DND-41 (cell line): Measurements from ENCODE around the gene C3orf20.

Experiments
- EZH2 ChIP-seq: IDR thresholded peaks from 3 replicates; pipeline ENCODE4 v1.6.1; 2012; ENCODE audit warnings: borderline replicate concordance, low read depth, mild to moderate bottlenecking, moderate library complexity, low read length, inconsistent platforms; ENCODE audit not compliant: severe bottlenecking
- TF ChIP-seq, protein P1 (sequence below): IDR thresholded peaks from 2 replicates; pipeline ENCODE4 v1.5.1; 2012; ENCODE audit warnings: borderline replicate concordance, low read length, moderate library complexity, mild to moderate bottlenecking; ENCODE audit not compliant: poor library complexity, severe bottlenecking; ENCODE audit errors: extremely low read depth

DNA sequence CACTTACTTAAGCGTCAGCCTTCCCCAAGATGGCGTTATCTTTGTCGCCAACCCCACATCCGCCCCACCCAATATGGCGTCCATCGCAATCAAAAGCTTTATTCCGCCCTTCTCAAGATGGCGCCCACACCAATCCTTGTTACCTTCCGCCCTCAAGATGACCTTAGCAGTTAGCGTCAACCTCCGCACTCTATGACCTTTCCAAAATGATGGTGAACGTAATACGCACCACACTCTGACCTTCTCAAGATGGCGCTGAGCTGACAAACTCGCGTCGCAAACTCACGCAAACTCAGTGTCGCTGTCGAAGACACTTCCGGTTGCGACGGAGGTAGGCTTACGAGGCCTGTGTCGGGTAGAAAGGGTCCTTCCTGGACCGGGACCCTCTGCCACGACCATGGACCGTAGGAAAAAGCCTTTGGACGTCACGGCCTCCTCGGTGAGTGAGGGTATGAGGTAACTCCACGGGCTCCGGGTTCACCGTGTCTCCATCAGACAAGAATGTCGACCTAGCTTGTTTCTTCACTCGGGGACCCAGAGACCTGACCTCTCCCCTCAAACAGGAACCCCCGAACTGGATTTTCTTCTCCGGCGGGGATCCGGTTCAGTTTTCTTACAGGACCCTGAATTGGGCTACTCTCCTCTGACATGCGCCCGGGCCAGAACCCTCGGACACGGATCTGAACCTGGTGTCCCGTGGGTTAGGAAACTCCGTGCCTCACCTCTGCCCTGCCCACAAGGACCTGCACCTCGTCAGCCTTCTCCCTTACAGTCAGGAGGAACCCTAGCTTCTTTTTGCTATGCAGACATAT lies 23.3 kb upstream of the C3orf20 start, which contains the start of gene CCDC174:
- TF ChIP-seq, protein P1, sequence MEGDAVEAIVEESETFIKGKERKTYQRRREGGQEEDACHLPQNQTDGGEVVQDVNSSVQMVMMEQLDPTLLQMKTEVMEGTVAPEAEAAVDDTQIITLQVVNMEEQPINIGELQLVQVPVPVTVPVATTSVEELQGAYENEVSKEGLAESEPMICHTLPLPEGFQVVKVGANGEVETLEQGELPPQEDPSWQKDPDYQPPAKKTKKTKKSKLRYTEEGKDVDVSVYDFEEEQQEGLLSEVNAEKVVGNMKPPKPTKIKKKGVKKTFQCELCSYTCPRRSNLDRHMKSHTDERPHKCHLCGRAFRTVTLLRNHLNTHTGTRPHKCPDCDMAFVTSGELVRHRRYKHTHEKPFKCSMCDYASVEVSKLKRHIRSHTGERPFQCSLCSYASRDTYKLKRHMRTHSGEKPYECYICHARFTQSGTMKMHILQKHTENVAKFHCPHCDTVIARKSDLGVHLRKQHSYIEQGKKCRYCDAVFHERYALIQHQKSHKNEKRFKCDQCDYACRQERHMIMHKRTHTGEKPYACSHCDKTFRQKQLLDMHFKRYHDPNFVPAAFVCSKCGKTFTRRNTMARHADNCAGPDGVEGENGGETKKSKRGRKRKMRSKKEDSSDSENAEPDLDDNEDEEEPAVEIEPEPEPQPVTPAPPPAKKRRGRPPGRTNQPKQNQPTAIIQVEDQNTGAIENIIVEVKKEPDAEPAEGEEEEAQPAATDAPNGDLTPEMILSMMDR, result no peak
- no peak for TF ChIP-seq EZH2
